H1 (cell line): ENCODE results near the gene CHRD. TPM values are rescaled to one million over a fixed set of nuclear protein-coding genes. Genes with fewer than 3 reads are reported as not detected.

ENCODE experiments used
- BCL11A ChIP-seq, 2 experiments: IDR thresholded peaks; one replicate each; pipeline ENCODE4 v1.6.1; 2011; ENCODE audit warnings: low read depth in 2 of 2, low read length in 2 of 2, mild to moderate bottlenecking in 2 of 2
- BRCA1 ChIP-seq: IDR thresholded peaks from 2 replicates; pipeline ENCODE4 v1.6.1; 2012; ENCODE audit warnings: low read depth, low read length, improper control_type of control experiment
- CHD2 ChIP-seq: IDR thresholded peaks from 2 replicates; pipeline ENCODE4 v1.6.1; 2012; ENCODE audit warnings: low read length, improper control_type of control experiment
- E2F6 ChIP-seq: IDR thresholded peaks from 2 replicates; pipeline ENCODE4 v1.6.1; 2012; ENCODE audit warnings: inconsistent platforms
- JUN ChIP-seq: IDR thresholded peaks from 2 replicates; pipeline ENCODE4 v1.6.1; 2011; ENCODE audit warnings: low read depth, mild to moderate bottlenecking, improper control_type of control experiment, low read length
- MAFK ChIP-seq: IDR thresholded peaks from 2 replicates; pipeline ENCODE4 v1.6.1; 2012; ENCODE audit warnings: low read depth, mild to moderate bottlenecking, improper control_type of control experiment, low read length
- RFX5 ChIP-seq: IDR thresholded peaks from 2 replicates; pipeline ENCODE4 v1.6.1; 2011; ENCODE audit warnings: low read depth, low read length, improper control_type of control experiment, borderline replicate concordance
- SRF ChIP-seq: IDR thresholded peaks from 2 replicates; pipeline ENCODE4 v1.6.1; 2011; ENCODE audit warnings: mild to moderate bottlenecking, low read depth, low read length, moderate library complexity
- ZNF274 ChIP-seq: IDR thresholded peaks from 2 replicates; pipeline ENCODE4 v1.7.0; 2012; ENCODE audit warnings: low read length, borderline replicate concordance; ENCODE audit errors: extremely low read depth
- polyA plus RNA-seq, 7 experiments: library from polyadenylated mRNA; depleted of rRNA in 3 of 7; stranded (reverse) in 5 of 7; unstranded in 2 of 7; fragments of >200 nt in 5 of 7; fragments of 200-250 nt in 2 of 7; gene quantifications; 1 replicate in 5 of 7; 2 replicates in 1 of 7; 4 replicates in 1 of 7; pipeline versions ENCODE4 v1.2.1 to v1.2.3, GENCODE V29; 2011 to 2013; ENCODE audit warnings: missing spikeins in 2 of 7, mixed read lengths in 2 of 7
- total RNA-seq: library from RNA; stranded (reverse); fragmentation: NEBNext Ultra II Directional; extraction: Animal tissue kit (Norgen Biotek cat#: 25700); gene quantifications from 2 replicates; pipeline ENCODE4 v1.2.1, GENCODE V29; 2021

The CHRD gene
- total and polyA plus RNA-seq, 2 of the 8 experiments (the other 6 are each of a cell fraction or from before 2014, with no cell fraction given) = 0.62 to 0.86 TPM

- TF ChIP-seq E2F6 (no peak), JUN (no peak), BRCA1 (no peak), SRF (no peak), MAFK (no peak), CHD2 (no peak), ZNF274 (no peak), BCL11A (IDR thresholded peaks at IDR 0.05; ENCODE audit: low read depth in 2 of 2, low read length in 2 of 2) (no peak), RFX5 (no peak)
Measured at GRCh38 chr3:184383033-184383740, 3.3 kb downstream of the CHRD start (continued).
